Measurements from ENCODE around the gene LSM2. TPM values are rescaled to one million over a fixed set of nuclear protein-coding genes. Genes with fewer than 3 reads are reported as not detected.
"Not testable (repeated sequence)": the region's sequence is repeated elsewhere in the genome, so short reads cannot be mapped to it uniquely, and the experiment has no call there.

Gene LSM2
- polyA plus RNA-seq, 3 donors: 72.1 to 90.4 (median 82.4) TPM

- DNase-seq (ENCODE audit: extremely low read depth in 1 of 11, low read depth in 9 of 11, low spot score in 4 of 11): peak in 9 of 11 donors; percentile 82 to 92 (median 87)
Measured at GRCh38 chr6:31834367-31835250, 27.8 kb upstream of the LSM2 start.

GRCh38 chr6:31831350-31832215 is 24.8 kb upstream of the LSM2 start:
- DNase-seq (ENCODE audit: extremely low read depth in 1 of 11, low read depth in 9 of 11, low spot score in 4 of 11): no peak

GRCh38 chr6:31830886-31831335 is 24.1 kb upstream of the LSM2 start:
- DNase-seq (ENCODE audit: extremely low read depth in 1 of 11, low read depth in 9 of 11, low spot score in 4 of 11): no peak

- peak in 2 of 11 donors; percentile 64 for DNase-seq (ENCODE audit: extremely low read depth in 1 of 11, low read depth in 9 of 11, low spot score in 4 of 11)
Measured at GRCh38 chr6:31829633-31830283, 23.0 kb upstream of the LSM2 start.

GRCh38 chr6:31827286-31828079 is 20.7 kb upstream of the LSM2 start, which contains the start of gene HSPA1B:
Gene HSPA1B (plus strand): TSS chr6:31827738. CDS start chr6:31827951, 213 bp downstream.
- DNase-seq (ENCODE audit: extremely low read depth in 1 of 11, low read depth in 9 of 11, low spot score in 4 of 11): peak; percentile 82 to 100 (median 98)

- peak in 2 of 11 donors; percentile 64 to 70 for DNase-seq (ENCODE audit: extremely low read depth in 1 of 11, low read depth in 9 of 11, low spot score in 4 of 11)
Measured at GRCh38 chr6:31826793-31827285, 20.1 kb upstream of the LSM2 start.

- no peak for DNase-seq (ENCODE audit: extremely low read depth in 1 of 11, low read depth in 9 of 11, low spot score in 4 of 11)
Measured at GRCh38 chr6:31825553-31825952, 18.8 kb upstream of the LSM2 start.

- not testable (repeated sequence) for DNase-seq (ENCODE audit: extremely low read depth in 1 of 11, low read depth in 9 of 11, low spot score in 4 of 11)
Measured at GRCh38 chr6:31823592-31824196, 16.9 kb upstream of the LSM2 start.

- peak in 3 of 11 donors; percentile 50 to 74 (median 69) for DNase-seq (ENCODE audit: extremely low read depth in 1 of 11, low read depth in 9 of 11, low spot score in 4 of 11)
Measured at GRCh38 chr6:31822036-31822821, 15.5 kb upstream of the LSM2 start.

- peak in 2 of 11 donors; percentile 59 to 73 for DNase-seq (ENCODE audit: extremely low read depth in 1 of 11, low read depth in 9 of 11, low spot score in 4 of 11)
Measured at GRCh38 chr6:31821301-31822035, 14.7 kb upstream of the LSM2 start.

GRCh38 chr6:31820399-31820798 is 13.6 kb upstream of the LSM2 start:
- DNase-seq (ENCODE audit: extremely low read depth in 1 of 11, low read depth in 9 of 11, low spot score in 4 of 11): not testable (repeated sequence)

- DNase-seq (ENCODE audit: extremely low read depth in 1 of 11, low read depth in 9 of 11, low spot score in 4 of 11): no peak
Measured at GRCh38 chr6:31819871-31820299, 13.1 kb upstream of the LSM2 start.

GRCh38 chr6:31817929-31818511 is 11.3 kb upstream of the LSM2 start:
- DNase-seq (ENCODE audit: extremely low read depth in 1 of 11, low read depth in 9 of 11, low spot score in 4 of 11): not testable (repeated sequence)

- not testable (repeated sequence) for DNase-seq (ENCODE audit: extremely low read depth in 1 of 11, low read depth in 9 of 11, low spot score in 4 of 11)
Measured at GRCh38 chr6:31817133-31817928, 10.6 kb upstream of the LSM2 start.

All from renal cortex interstitium (tissue), 11 donors.